Neural progenitor cell (in vitro differentiated cells): ENCODE results near the gene RALB. TPM values are rescaled to one million over a fixed set of nuclear protein-coding genes. Genes with fewer than 3 reads are reported as not detected.

Experiments
- DNase-seq: peaks from one replicate; pipeline ENCODE4 v3.0.0-alpha.2; 2016; ENCODE audit warnings: low spot score
- H2AFZ ChIP-seq: fragments of 200-600 bp; sonication (generic); replicated peaks from 2 replicates; pipeline ENCODE4 v1.6.1; 2016; ENCODE audit warnings: antibody characterized with exemption
- H3F3A ChIP-seq: fragments of 200-600 bp; sonication (generic); 2 replicates; pipeline ENCODE4 v1.6.1; 2016; ENCODE audit warnings: antibody characterized with exemption, low read depth
- H3K27ac ChIP-seq: fragments of 200-600 bp; sonication (generic); 2 replicates; pipeline ENCODE4 v1.5.1; 2016; ENCODE audit warnings: mild to moderate bottlenecking
- H3K27me3 ChIP-seq: fragments of 200-600 bp; sonication (generic); 2 replicates; pipeline ENCODE4 v1.6.1; 2016; ENCODE audit warnings: mild to moderate bottlenecking, moderate library complexity
- H3K36me3 ChIP-seq: fragments of 200-600 bp; sonication (generic); 2 replicates; pipeline ENCODE4 v1.5.1; 2016
- H3K4me1 ChIP-seq: fragments of 200-600 bp; sonication (generic); 2 replicates; pipeline ENCODE4 v1.6.1; 2016; ENCODE audit warnings: mixed run types
- H3K4me2 ChIP-seq: fragments of 200-600 bp; sonication (generic); 2 replicates; pipeline ENCODE4 v1.6.1; 2016
- H3K4me3 ChIP-seq: fragments of 200-600 bp; sonication (generic); 2 replicates; pipeline ENCODE4 v1.5.1; 2016
- H3K79me2 ChIP-seq: fragments of 200-600 bp; sonication (generic); 2 replicates; pipeline ENCODE4 v1.6.1; 2016; ENCODE audit warnings: low read depth
- H3K9ac ChIP-seq: fragments of 200-600 bp; sonication (generic); 2 replicates; pipeline ENCODE4 v1.6.1; 2016
- H3K9me3 ChIP-seq: fragments of 200-600 bp; sonication (generic); 2 replicates; pipeline ENCODE4 v1.5.1; 2016; ENCODE audit warnings: low read depth
- H4K20me1 ChIP-seq: fragments of 200-600 bp; sonication (generic); 2 replicates; pipeline ENCODE4 v1.6.1; 2016; ENCODE audit warnings: low read depth
- H3K27ac Mint-ChIP-seq: 3 replicates; pipeline ENCODE4 v1.8.0; 2021; ENCODE audit warnings: mixed read lengths
- H3K27me3 Mint-ChIP-seq: 2 replicates; pipeline ENCODE4 v1.8.0; 2022; ENCODE audit warnings: low read depth, mild to moderate bottlenecking, inconsistent platforms, moderate library complexity, mixed read lengths; ENCODE audit not compliant: insufficient read depth
- H3K36me3 Mint-ChIP-seq: 3 replicates; pipeline ENCODE4 v1.8.0; 2021; ENCODE audit warnings: mixed read lengths
- H3K4me1 Mint-ChIP-seq: 3 replicates; pipeline ENCODE4 v1.8.0; 2021; ENCODE audit warnings: mixed read lengths
- H3K4me3 Mint-ChIP-seq: 3 replicates; pipeline ENCODE4 v1.8.0; 2021; ENCODE audit warnings: mild to moderate bottlenecking, moderate library complexity, mixed read lengths
- H3K9me3 Mint-ChIP-seq: 3 replicates; pipeline ENCODE4 v1.8.0; 2020; ENCODE audit warnings: mixed read lengths
- CTCF ChIP-seq: fragments of 200-600 bp; sonication (generic); IDR thresholded peaks from 2 replicates; pipeline ENCODE4 v1.5.1; 2017; ENCODE audit warnings: antibody characterized with exemption, mild to moderate bottlenecking
- EZH2 ChIP-seq: fragments of 200-600 bp; sonication (generic); IDR thresholded peaks from 2 replicates; pipeline ENCODE4 v1.6.1; 2017; ENCODE audit warnings: antibody characterized with exemption, mild to moderate bottlenecking, moderate library complexity
- EZH2phosphoT487 ChIP-seq: fragments of 200-600 bp; sonication (generic); IDR thresholded peaks from 2 replicates; pipeline ENCODE4 v1.6.1; 2017; ENCODE audit warnings: antibody characterized with exemption
- total RNA-seq: library from RNA; depleted of rRNA; stranded (reverse); fragments of >200 nt; gene quantifications from 2 replicates; pipeline ENCODE4 v1.2.3, GENCODE V29; 2015; ENCODE audit warnings: low replicate concordance

RALB gene
- total RNA-seq, 1 donor from 2014 or later = 79.8 TPM

- Mint-ChIP-seq H3K27me3 (no peaks in the 10 kb centered on the region), H3K4me3 (no peak overlapping the region), H3K36me3 (peaks cover 10% of the 10 kb centered on the region)
Observed at GRCh38 chr2:120285056-120285455, 32.4 kb downstream of the RALB start.

GRCh38 chr2:120287183-120288015 is 34.7 kb downstream of the RALB start:
- DNase-seq = no peak
- Mint-ChIP-seq H3K36me3 (peaks cover 12% of the 10 kb centered on the region), H3K27me3 (no peaks in the 10 kb centered on the region), H3K4me1 (peaks cover 12% of the 10 kb centered on the region), H3K4me3 (no peak overlapping the region), H3K9me3 (no peaks in the 10 kb centered on the region), H3K27ac (no peak overlapping the region)
- H3K9me3 ChIP-seq = no peaks in the 10 kb centered on the region
- H3K27me3 ChIP-seq = no peaks in the 10 kb centered on the region
- H3F3A ChIP-seq = peaks cover 5% of the 10 kb centered on the region
- no peaks in the 10 kb centered on the region for H3K36me3 ChIP-seq
- TF ChIP-seq CTCF (no peak), EZH2 (no peak)
- H3K9ac ChIP-seq = no peak overlapping the region
- peaks cover 11% of the 10 kb centered on the region for H3K4me1 ChIP-seq
- no peak overlapping the region for H2AFZ ChIP-seq
- no peak overlapping the region for H3K4me3 ChIP-seq
- no peak overlapping the region for H3K27ac ChIP-seq
- no peak overlapping the region for H3K4me2 ChIP-seq
- H4K20me1 ChIP-seq = peaks cover under 1% of the 10 kb centered on the region
- H3K79me2 ChIP-seq = no peaks in the 10 kb centered on the region

More at GRCh38 chr2:120285056-120285455, 32.4 kb downstream of the RALB start:
- Histone ChIP-seq H3K4me2 (no peak overlapping the region), H3F3A (peaks cover 5% of the 10 kb centered on the region), H2AFZ (no peak overlapping the region), H3K27me3 (no peaks in the 10 kb centered on the region), H3K9ac (no peak overlapping the region), H3K27ac (no peak overlapping the region), H3K4me3 (no peak overlapping the region), H3K4me1 (peaks cover 4% of the 10 kb centered on the region), H4K20me1 (no peaks in the 10 kb centered on the region), H3K36me3 (no peaks in the 10 kb centered on the region), H3K79me2 (no peaks in the 10 kb centered on the region), H3K9me3 (no peaks in the 10 kb centered on the region)
- TF ChIP-seq EZH2 = no peak
- no peak for TF ChIP-seq EZH2phosphoT487
- TF ChIP-seq CTCF = no peak
- no peak for DNase-seq
- no peaks in the 10 kb centered on the region for H3K9me3 Mint-ChIP-seq
- H3K27ac Mint-ChIP-seq = no peak overlapping the region
- peaks cover 3% of the 10 kb centered on the region for H3K4me1 Mint-ChIP-seq

- DNase-seq = no peak
- Histone ChIP-seq H3F3A (peaks cover 10% of the 10 kb centered on the region), H2AFZ (no peak overlapping the region), H3K4me1 (peaks cover 17% of the 10 kb centered on the region), H3K9ac (no peak overlapping the region), H3K4me3 (no peak overlapping the region), H4K20me1 (peaks cover 6% of the 10 kb centered on the region), H3K79me2 (no peaks in the 10 kb centered on the region), H3K27ac (no peak overlapping the region), H3K4me2 (no peak overlapping the region), H3K9me3 (no peaks in the 10 kb centered on the region), H3K27me3 (no peaks in the 10 kb centered on the region), H3K36me3 (no peaks in the 10 kb centered on the region)
- TF ChIP-seq CTCF = no peak
- no peak for TF ChIP-seq EZH2
- TF ChIP-seq EZH2phosphoT487 = no peak
- H3K4me1 Mint-ChIP-seq = peaks cover 18% of the 10 kb centered on the region
- peaks cover 12% of the 10 kb centered on the region for H3K36me3 Mint-ChIP-seq
- no peaks in the 10 kb centered on the region for H3K9me3 Mint-ChIP-seq
- no peak overlapping the region for H3K27ac Mint-ChIP-seq
- H3K4me3 Mint-ChIP-seq = no peak overlapping the region
- no peaks in the 10 kb centered on the region for H3K27me3 Mint-ChIP-seq
Observed at GRCh38 chr2:120288016-120288373, 35.3 kb downstream of the RALB start.
